Endothelial cell of umbilical vein (primary cell): Measurements from ENCODE around the gene GRID2. TPM values are rescaled to one million over a fixed set of nuclear protein-coding genes. Genes with fewer than 3 reads are reported as not detected.

Experiments used
- BruUV-seq: library from RNA; stranded (reverse); fragments of 400-500 nt; replicated peaks from 2 replicates; lab custom pipeline; 2021; lab: Mats Ljungman, UMichigan
- CTCF ChIA-PET: fragments of 300-600, 350-600 bp; sonication (Branson Sonifier 250); formaldehyde crosslinking; loops from one replicate; lab custom pipeline; 2021; ENCODE audit warnings: antibody characterized with exemption, inconsistent platforms; lab: Charles Lee
- POLR2A ChIA-PET: fragments of 300-600, 350-600 bp; sonication (Branson Sonifier 250); formaldehyde crosslinking; loops from one replicate; lab custom pipeline; 2021; ENCODE audit warnings: antibody characterized with exemption, inconsistent platforms; lab: Charles Lee
- DNase-seq: peaks from one replicate; pipeline ENCODE4 v3.0.0-alpha.2; 2011; ENCODE audit warnings: low read depth, low spot score
- FAIRE-seq: peaks from 2 replicates; lab custom pipeline; 2011; peaks lifted over from hg19 to GRCh38; lab: Jason Lieb, UNC
- H2AFZ ChIP-seq: 2 replicates; pipeline ENCODE4 v1.6.0; 2012; ENCODE audit warnings: low read depth, low read length, control low read depth, inconsistent platforms
- H3K27ac ChIP-seq: 2 replicates; pipeline ENCODE4 v1.5.1; 2011; ENCODE audit warnings: low read depth, mild to moderate bottlenecking, control low read depth, low read length, moderate library complexity; ENCODE audit not compliant: insufficient read depth
- H3K27me3 ChIP-seq, 2 experiments: 2 replicates each; pipeline versions ENCODE4 v1.6.0 to v1.6.1; 2011; ENCODE audit warnings: low read length in 2 of 2, mixed read lengths in 1 of 2; ENCODE audit not compliant: control insufficient read depth in 2 of 2, insufficient read depth in 2 of 2
- H3K36me3 ChIP-seq, 2 experiments: 2 replicates in 1 of 2; 3 replicates in 1 of 2; pipeline ENCODE4 v1.5.1; 2011; ENCODE audit warnings: low read length in 2 of 2, mild to moderate bottlenecking in 1 of 2, moderate library complexity in 1 of 2; ENCODE audit not compliant: control insufficient read depth in 2 of 2, insufficient read depth in 2 of 2; ENCODE audit errors: extremely low read depth in 1 of 2
- H3K4me1 ChIP-seq: 3 replicates; pipeline ENCODE4 v1.5.1; 2011; ENCODE audit warnings: mild to moderate bottlenecking, low read length; ENCODE audit not compliant: control insufficient read depth, insufficient read depth; ENCODE audit errors: extremely low read depth
- H3K4me2 ChIP-seq: 2 replicates; pipeline ENCODE4 v1.6.1; 2011; ENCODE audit warnings: low read length, control low read depth, mixed read lengths; ENCODE audit not compliant: insufficient read depth
- H3K4me3 ChIP-seq, 3 experiments: fragments of 200-600 bp in 1 of 3; sonication (generic), shearing (Covaris generic) in 1 of 3; replicated peaks in 1 of 3; 2 replicates each; pipeline ENCODE4 v1.5.1; 2011 to 2016; ENCODE audit warnings: control low read depth in 3 of 3, low read length in 3 of 3, mild to moderate bottlenecking in 2 of 3, inconsistent platforms in 1 of 3, low read depth in 1 of 3, moderate library complexity in 1 of 3; ENCODE audit not compliant: insufficient read depth in 1 of 3
- H3K79me2 ChIP-seq: 2 replicates; pipeline ENCODE4 v1.6.0; 2012; ENCODE audit warnings: low read length, inconsistent platforms; ENCODE audit not compliant: control insufficient read depth, insufficient read depth
- H3K9ac ChIP-seq: replicated peaks from 2 replicates; pipeline ENCODE3; 2011; ENCODE audit warnings: low read length, control low read depth; ENCODE audit not compliant: insufficient read depth; ENCODE audit errors: extremely low read depth
- H3K9me1 ChIP-seq: replicated peaks from 3 replicates; pipeline ENCODE4 v1.6.0; 2011; ENCODE audit warnings: mild to moderate bottlenecking, low read length; ENCODE audit not compliant: control insufficient read depth, insufficient read depth; ENCODE audit errors: extremely low read depth
- H3K9me3 ChIP-seq: replicated peaks from 2 replicates; pipeline ENCODE4 v1.5.1; 2012; ENCODE audit warnings: low read length, inconsistent platforms; ENCODE audit not compliant: control insufficient read depth, insufficient read depth
- H4K20me1 ChIP-seq: replicated peaks from 2 replicates; pipeline ENCODE3; 2011; ENCODE audit warnings: mild to moderate bottlenecking, low read length; ENCODE audit not compliant: control insufficient read depth, insufficient read depth; ENCODE audit errors: extremely low read depth
- CTCF ChIP-seq, 2 donors: IDR thresholded peaks; 1 replicate in 1 of 2; 2 replicates in 1 of 2; pipeline ENCODE4 v1.5.1; 2011; ENCODE audit warnings: low read length in 2 of 2, mild to moderate bottlenecking in 2 of 2, moderate library complexity in 2 of 2, control low read depth in 1 of 2, inconsistent platforms in 1 of 2, low read depth in 1 of 2; ENCODE audit not compliant: insufficient read depth in 1 of 2; ENCODE audit errors: extremely low read depth in 1 of 2
- EZH2 ChIP-seq: IDR thresholded peaks from 2 replicates; pipeline ENCODE4 v1.6.1; 2012; ENCODE audit warnings: borderline replicate concordance, low read depth, mild to moderate bottlenecking, moderate library complexity, low read length, inconsistent platforms; ENCODE audit not compliant: severe bottlenecking
- FOS ChIP-seq: IDR thresholded peaks from 2 replicates; pipeline ENCODE4 v1.6.1; 2011; ENCODE audit warnings: mild to moderate bottlenecking, low read length, moderate library complexity, borderline replicate concordance; ENCODE audit not compliant: insufficient read depth
- GATA2 ChIP-seq: IDR thresholded peaks from 2 replicates; pipeline ENCODE4 v1.7.0; 2011; ENCODE audit warnings: low read depth, mild to moderate bottlenecking, moderate library complexity, mixed read lengths, low read length; ENCODE audit not compliant: insufficient read length, insufficient read depth
- JUN ChIP-seq: IDR thresholded peaks from 2 replicates; pipeline ENCODE4 v1.6.1; 2011; ENCODE audit warnings: borderline replicate concordance, low read depth; ENCODE audit not compliant: insufficient read length, insufficient read depth
- MAX ChIP-seq: IDR thresholded peaks from 2 replicates; pipeline ENCODE4 v1.6.1; 2011; ENCODE audit not compliant: insufficient read depth, insufficient read length
- MYC ChIP-seq: IDR thresholded peaks from one replicate; pipeline ENCODE4 v1.6.1; 2011; ENCODE audit warnings: mild to moderate bottlenecking, low read depth, low read length
- POLR2A ChIP-seq: IDR thresholded peaks from 2 replicates; pipeline ENCODE4 v1.6.1; 2012; ENCODE audit warnings: low read depth, mild to moderate bottlenecking, control low read depth, low read length
- POLR2AphosphoS5 ChIP-seq: IDR thresholded peaks from 2 replicates; pipeline ENCODE4 v1.6.1; 2012; ENCODE audit warnings: low read depth, mild to moderate bottlenecking, control low read depth, low read length, moderate library complexity; ENCODE audit not compliant: insufficient read depth
- dilution Hi-C: fragments of 300-500 bp; cut with MboI; formaldehyde crosslinking; loops from one replicate; pipeline ENCODE4 v1.15.0; 2019; ENCODE audit warnings: low sequenced_read_pairs; ENCODE audit not compliant: extremely low pct_ligation_motif_present
- intact Hi-C: fragments of 100-400 bp; cut with micrococcal nuclease; formaldehyde crosslinking; loops from one replicate; pipeline ENCODE4 v1.10.0; 2022
- polyA plus RNA-seq, 4 experiments: library from polyadenylated mRNA; depleted of rRNA in 3 of 4; stranded (reverse) in 3 of 4; unstranded in 1 of 4; fragments of >200 nt; gene quantifications; 2 replicates each; pipeline versions ENCODE4 v1.2.1 to v1.2.3, GENCODE V29; 2011 to 2012; ENCODE audit warnings: missing spikeins in 1 of 4
- total RNA-seq: library from RNA; stranded (reverse); gene quantifications from 2 replicates; pipeline ENCODE4 v1.2.3, GENCODE V29; 2021

Gene GRID2
- total and polyA plus RNA-seq, 2 donors (not counting 3 experiments of a cell fraction or from before 2014, with no cell fraction given), result not detected

- ChIA-PET POLR2A (no interaction called here), CTCF (no interaction called here)
- no peak overlapping the region for H3K9ac ChIP-seq
- intact Hi-C loops (no loop called here), dilution Hi-C loops (no loop called here)
- no peak overlapping the region for H3K4me2 ChIP-seq
- H3K4me1 ChIP-seq, result no peaks in the 10 kb centered on the region
- FAIRE-seq (no peak), DNase-seq (no peak)
- TF ChIP-seq MAX, result no peak
- TF ChIP-seq MYC, result no peak
- TF ChIP-seq CTCF (IDR thresholded peaks at IDR 0.05; ENCODE audit: extremely low read depth in 1 of 2, insufficient read depth in 1 of 2, low read depth in 1 of 2, low read length in 2 of 2), result no peak
- TF ChIP-seq JUN, result no peak
- TF ChIP-seq POLR2AphosphoS5, result no peak
- TF ChIP-seq GATA2, result no peak
- no peak for TF ChIP-seq FOS
- TF ChIP-seq EZH2, result no peak
- no peak for TF ChIP-seq POLR2A
- H3K27me3 ChIP-seq, result no peaks in the 10 kb centered on the region
- no peak overlapping the region for H2AFZ ChIP-seq
- no peaks in the 10 kb centered on the region for H3K79me2 ChIP-seq
- no peaks in the 10 kb centered on the region for H3K9me1 ChIP-seq
- no TSS peak for BruUV-seq
- H3K36me3 ChIP-seq, result no peaks in the 10 kb centered on the region
- H3K4me3 ChIP-seq, result no peak overlapping the region
- no peaks in the 10 kb centered on the region for H3K9me3 ChIP-seq
- H3K27ac ChIP-seq, result no peak overlapping the region
- no peaks in the 10 kb centered on the region for H4K20me1 ChIP-seq
These were observed 212.7 kb downstream of the GRID2 start for GRCh38 chr4:92516450-92516849.
